Measurements from ENCODE around the gene IRS2.
"Not testable (repeated sequence)": the region's sequence is repeated elsewhere in the genome, so short reads cannot be mapped to it uniquely, and the experiment has no call there.

The IRS2 gene, protein sequence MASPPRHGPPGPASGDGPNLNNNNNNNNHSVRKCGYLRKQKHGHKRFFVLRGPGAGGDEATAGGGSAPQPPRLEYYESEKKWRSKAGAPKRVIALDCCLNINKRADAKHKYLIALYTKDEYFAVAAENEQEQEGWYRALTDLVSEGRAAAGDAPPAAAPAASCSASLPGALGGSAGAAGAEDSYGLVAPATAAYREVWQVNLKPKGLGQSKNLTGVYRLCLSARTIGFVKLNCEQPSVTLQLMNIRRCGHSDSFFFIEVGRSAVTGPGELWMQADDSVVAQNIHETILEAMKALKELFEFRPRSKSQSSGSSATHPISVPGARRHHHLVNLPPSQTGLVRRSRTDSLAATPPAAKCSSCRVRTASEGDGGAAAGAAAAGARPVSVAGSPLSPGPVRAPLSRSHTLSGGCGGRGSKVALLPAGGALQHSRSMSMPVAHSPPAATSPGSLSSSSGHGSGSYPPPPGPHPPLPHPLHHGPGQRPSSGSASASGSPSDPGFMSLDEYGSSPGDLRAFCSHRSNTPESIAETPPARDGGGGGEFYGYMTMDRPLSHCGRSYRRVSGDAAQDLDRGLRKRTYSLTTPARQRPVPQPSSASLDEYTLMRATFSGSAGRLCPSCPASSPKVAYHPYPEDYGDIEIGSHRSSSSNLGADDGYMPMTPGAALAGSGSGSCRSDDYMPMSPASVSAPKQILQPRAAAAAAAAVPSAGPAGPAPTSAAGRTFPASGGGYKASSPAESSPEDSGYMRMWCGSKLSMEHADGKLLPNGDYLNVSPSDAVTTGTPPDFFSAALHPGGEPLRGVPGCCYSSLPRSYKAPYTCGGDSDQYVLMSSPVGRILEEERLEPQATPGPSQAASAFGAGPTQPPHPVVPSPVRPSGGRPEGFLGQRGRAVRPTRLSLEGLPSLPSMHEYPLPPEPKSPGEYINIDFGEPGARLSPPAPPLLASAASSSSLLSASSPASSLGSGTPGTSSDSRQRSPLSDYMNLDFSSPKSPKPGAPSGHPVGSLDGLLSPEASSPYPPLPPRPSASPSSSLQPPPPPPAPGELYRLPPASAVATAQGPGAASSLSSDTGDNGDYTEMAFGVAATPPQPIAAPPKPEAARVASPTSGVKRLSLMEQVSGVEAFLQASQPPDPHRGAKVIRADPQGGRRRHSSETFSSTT (N-terminal part only)

DNA sequence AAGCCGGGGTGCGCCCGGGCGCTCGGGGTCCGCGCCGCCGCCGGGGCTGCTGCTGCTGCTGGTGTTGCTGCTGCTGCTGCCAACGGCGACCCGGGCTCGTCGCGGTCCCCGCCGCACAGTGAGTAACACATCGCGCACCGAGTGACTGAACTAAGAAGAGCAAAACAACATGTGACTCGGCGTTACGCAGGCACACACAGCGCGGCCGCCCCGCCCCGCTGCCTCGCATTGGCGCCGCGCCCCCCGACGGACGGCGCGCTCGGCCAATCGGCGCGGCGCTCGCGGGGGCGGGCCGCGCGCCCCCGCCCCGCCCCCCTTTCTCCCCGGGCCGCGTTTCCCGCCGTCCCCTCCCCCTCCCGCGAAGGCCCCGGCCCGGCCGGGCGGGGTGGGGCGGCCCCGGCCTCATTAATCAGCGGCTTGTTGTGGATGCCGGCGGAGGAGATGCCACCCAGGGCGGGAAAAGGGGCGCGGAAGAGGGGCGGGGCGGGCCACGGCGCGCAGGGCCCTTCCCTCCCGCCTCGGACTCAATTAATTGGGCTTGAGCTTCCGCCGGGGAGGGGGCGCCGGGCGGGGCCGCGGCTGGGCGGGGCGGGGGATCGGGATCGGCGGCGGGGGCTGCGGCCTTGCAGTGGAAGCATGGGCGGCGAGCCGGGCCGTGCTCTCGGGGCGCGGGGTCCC is at the start of gene IRS2:
Gene IRS2, minus strand, starts transcription at position 127 of the 678 bp plus-strand sequence. CDS start 530 bp downstream, outside the sequence.
- peak; percentile 90 to 96 for DNase-seq

DNA sequence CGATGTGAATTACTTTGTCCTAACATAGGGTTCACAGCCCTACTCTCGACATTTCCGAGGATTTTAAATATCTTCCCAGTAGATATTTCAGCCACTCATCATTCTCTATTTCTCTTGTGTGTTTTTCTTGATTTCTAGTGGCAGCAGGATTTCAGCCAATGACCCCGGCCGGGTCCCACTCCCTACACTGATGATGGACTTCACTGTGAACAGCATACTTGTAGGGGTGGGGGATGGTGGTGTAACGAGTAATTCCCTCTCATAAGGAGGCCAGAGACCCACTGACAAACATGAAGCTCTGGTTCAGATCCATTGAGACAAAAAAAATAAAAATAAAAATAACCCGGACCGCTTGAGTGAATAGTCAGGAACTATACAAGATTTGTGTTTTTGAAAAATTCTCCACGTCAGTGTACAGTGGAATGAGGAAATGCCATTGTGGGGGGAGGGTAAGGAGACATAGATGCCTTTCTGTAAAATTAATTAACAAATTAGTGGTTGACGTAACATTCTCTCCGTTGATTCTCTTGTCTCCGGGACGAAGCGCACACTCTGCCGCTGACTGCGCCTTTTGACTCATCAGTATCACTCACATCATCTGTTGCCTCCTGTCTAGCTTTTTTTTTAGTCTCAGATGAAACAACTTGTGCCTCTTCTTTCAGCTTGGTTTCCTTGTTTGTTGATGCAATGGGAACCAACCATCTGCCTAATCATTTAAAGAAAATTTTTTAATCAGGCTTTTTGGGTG is 48.8 kb upstream of the IRS2 start:
- peak; percentile 34 to 65 for DNase-seq

DNA sequence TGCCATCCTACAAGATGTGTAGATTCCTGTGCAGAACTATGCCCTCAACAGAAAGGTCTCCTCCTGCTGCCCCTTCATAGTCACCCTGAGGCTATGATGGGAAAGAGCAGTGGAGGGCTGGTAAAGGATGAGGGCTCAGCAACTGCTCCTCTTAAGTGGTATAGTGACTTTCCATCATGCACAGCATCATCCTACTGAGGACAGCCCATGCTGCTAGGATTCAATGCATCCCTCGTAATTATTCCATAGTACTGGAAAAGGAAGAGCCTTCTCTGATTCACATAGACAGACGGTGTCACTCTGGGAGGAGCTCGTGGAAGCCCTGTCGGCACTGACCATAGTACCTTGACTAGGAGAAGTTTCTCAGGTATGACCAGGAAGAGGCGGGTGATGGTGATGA is 47.6 kb upstream of the IRS2 start:
- no peak for DNase-seq

DNA sequence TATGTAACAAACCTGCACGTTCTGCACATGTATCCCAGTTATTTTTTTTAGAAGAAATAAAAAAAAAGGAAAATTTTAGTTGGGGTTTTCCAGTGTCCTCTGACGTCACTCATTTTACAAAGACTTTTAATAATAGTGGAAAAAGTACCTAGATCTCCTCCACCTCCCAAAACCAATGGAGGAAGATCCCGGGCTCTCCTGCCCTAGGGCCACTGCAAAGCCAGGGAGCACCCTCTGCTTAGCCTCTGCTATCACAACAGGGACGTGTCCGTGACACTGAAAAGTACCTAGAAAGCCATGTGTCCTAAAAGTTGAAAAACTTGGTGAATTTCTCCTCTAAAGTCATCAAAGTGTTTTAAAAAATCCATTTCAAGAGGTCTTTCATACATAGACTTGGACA is 46.7 kb upstream of the IRS2 start:
- DNase-seq, result no peak

DNA sequence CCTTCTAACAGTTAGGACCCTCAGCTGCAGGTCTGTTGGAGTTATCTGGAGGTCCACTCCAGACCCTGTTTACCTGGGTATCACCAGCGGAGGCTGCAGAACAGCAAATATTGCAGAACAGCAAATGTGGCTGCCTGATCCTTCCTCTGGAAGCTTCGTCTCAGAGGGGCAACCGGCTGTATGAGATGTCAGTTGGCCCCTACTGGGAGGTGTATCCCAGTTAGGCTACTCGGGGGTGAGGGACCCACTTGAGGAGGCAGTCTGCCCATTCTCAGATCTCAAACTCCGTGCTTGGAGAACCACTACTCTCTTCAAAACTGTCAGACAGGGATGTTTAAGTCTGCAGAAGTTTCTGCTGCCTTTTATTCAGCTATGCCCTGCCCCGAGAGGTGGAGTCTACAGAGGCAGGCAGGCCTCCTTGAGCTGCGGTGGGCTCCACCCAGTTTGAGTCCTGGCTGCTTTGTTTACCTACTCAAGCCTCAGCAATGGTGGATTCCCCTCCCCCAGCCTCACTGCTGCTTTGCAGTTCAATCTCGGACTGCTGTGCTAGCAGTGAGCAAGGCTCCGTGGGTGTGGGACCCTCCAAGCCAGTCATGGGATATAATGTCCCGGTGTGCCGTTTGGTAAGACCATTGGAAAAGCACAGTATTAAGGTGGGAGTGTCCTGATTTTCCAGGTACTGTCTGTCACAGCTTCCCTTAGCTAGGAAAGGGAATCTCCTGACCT is 42.4 kb upstream of the IRS2 start:
- not testable (repeated sequence) for DNase-seq

DNA sequence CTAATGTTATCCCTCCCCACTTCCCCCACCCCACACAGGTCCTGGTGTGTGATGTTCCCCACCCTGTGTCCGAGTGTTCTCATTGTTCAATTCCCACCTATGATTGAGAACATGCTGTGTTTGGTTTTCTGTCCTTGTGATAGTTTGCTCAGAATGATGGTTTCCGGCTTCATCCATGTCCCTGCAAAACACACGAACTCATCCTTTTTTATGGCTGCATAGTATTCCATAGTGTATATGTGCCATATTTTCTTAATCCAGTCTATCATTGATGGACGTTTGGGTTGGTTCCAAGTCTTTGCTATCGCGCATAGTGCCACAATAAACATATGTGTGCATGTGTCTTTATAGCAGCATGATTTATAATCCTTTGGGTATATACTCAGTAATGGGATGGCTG is 36.8 kb upstream of the IRS2 start:
- DNase-seq, result not testable (repeated sequence)

DNA sequence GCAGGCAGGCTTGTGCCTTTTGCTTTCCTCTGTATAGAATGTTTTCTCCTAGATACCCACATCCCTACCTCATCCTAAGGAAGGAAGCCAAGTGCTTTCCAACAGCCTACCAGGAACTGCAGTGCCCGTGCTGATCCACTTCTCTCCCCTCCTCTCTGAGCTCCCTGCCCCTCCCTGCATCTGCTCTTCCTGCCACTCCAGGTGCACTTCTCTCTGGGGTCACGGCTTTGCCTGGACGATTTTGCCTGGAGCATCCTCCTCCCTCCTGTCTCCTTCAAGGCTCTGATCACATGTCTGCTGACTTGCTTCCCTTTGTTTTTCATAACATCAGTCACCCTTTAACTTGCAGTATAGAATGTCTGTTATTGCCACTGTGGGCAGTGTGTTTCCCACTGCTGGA is 34.7 kb upstream of the IRS2 start:
- DNase-seq, result peak in 1 of 2 experiments; percentile 24

DNA sequence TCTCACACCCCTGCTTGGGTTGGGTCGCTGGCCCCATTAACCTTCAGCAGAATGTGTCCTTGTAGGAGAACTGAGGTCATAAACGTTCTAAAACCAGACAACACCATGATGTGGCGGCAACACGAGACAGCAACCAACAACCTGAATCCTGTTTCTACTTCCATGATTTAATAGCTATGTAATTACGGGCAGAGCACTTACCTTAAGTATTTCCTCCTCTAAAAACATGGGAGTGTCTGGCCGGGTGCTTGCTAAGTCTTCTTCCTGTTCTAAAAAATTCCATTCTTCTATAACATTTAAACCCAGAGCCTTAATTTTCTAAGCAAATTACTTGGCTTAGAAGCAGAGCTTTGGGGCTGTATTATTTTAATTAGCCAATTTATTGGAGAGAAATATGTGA is 33.5 kb upstream of the IRS2 start:
- DNase-seq, result no peak

DNA sequence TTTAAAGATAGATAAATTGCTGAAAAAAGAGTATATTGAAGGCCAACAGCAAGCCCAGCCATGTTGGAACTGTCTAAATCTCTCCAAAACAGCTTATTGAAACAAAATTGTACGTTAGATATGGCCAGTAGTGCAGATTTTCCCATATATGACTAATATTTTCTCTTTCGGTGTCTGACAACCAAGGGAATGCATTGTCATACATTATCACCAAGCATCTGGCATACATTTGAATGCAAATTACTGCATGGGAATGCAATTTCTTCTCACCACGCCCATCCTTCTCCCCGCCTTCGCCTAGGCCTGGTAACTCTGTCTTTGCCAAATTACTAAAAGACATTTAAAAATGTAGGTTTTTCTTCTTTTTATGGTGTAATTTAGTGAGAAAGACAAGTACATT is 32.5 kb upstream of the IRS2 start:
- DNase-seq, result no peak

DNA sequence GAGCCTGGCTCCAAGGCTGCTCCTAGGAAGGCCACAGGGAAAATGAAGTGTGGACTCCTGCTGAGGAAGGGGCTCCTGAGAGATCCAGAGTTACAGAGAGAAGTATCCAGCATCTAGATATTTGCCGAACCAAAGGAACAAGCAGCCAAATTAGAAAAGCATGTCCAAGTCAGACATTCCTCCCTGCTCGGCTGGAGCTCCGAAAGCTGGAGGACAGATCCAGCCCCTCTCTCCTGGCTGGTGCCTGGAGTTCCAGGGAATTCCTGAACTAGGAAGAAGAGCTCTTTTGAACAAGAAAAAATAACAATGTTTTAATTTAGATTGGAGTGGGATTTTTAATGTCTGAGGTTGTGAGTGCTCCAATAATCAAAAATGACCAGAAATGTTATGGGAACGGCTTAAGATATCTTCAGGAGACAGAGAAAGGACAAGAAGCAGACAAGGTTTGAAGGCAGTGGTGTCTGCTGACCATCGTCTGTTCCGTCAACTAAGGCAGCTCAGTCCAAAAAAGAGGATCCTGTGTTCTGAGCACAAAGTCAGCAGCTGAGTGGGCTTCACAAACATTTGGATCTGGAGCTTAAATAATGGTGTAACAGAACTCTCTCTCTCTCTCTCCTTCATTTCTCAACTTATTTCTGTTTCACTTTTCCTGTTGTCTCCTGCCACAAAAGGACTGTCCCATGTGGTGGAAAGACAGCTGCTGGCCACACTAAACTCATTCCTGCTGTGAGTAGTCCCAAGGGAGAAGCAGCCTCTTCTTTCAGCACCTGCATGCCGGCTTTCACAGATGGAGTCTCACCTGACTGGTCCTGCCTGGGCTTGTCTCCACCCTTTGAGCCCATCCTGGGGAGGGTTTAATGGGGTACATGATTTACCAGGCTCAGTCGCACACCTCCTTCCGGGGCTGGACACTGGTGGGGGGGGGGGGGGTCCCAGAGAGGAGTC is 31.5 kb upstream of the IRS2 start:
- peak in 1 of 2 experiments; percentile 53 for DNase-seq

DNA sequence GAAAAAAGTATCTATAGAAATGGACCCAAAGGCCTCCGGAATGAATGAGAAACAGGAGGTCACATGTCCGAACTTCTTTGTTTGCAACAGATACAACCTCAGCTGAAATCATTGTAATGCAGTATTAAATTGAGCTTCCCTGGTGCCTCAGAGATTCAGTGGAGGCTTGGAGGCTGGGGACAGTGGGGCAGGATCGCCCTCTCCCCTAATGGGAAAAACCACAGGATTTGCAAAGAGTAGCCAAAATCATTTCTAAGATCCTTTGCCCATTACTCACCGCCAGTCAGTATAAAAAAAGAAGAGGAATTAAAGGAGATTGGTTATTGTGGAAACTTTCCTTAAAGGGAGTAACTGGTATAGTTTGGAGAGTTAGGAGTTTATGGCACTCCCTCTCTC is 30.4 kb upstream of the IRS2 start:
- DNase-seq, result no peak

DNA sequence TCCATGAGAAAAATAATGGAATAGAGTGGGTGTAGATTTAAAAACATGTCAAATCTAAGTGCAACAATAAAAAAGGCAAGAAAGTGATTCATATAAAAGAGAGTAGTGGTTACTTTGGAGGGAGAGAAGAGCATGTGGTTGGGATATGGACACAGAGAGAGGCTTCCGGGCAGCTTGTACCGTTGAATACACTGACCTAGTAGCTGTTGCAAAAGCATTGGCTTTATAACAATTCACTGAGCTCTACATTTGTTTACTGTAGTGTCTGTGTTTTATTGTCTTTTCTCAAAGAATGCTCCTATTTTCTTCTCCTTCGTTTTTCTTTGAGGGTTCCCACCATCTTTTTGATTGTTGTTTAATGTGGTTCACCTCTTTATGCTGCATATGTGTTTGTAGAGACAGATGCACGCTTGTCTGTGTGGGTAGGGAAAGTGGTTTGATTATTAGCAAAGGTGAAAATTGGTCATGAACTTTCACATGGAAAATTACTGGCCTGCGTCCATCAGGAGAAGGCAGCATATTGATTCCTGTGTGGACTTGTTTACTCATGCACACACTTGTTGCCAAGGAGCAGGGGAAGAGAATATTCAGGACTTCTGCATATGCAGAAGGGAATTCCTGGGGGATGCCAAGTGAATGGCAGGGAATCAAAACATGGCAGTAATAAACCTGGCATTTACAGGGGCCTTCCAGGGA is 29.9 kb upstream of the IRS2 start:
- DNase-seq, result no peak

DNA sequence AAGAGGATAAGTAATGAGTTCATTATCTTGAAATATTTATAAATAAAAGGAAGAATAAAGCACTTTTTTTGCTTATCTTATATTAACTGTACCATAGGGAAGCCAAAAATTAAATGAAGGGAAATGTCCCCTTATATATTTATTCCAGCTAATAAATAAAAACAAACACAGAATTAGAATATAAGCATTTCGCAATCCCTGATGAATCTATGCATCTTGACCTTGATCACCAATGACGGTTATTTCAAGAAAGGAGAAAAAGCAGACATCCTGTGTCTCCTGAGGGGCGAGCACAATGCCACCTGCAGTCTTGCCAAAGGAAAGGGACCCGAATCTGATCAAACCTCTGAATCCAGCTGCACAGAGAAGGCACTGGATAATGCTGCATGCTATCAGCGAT is 29.3 kb upstream of the IRS2 start:
- no peak for DNase-seq

DNA sequence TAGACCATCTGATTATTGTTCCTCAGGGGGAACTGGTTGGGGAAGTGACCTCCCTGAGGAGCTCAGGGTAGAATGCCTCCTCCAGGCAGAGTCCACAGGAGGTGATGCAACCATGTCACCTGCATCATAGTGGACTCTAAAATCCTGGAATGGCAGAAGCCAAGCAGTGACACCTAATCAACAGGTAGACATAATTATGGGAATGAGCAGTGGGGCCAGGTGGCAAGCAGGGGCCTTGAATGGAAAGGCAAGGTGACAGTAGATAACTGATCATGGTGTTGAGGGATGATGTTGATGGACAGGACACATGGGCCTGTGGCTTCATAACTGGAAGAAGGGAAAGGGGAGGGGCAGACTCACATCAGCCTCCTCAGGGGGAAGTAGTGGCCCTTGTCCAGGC is 27.3 kb upstream of the IRS2 start:
- no peak for DNase-seq

DNA sequence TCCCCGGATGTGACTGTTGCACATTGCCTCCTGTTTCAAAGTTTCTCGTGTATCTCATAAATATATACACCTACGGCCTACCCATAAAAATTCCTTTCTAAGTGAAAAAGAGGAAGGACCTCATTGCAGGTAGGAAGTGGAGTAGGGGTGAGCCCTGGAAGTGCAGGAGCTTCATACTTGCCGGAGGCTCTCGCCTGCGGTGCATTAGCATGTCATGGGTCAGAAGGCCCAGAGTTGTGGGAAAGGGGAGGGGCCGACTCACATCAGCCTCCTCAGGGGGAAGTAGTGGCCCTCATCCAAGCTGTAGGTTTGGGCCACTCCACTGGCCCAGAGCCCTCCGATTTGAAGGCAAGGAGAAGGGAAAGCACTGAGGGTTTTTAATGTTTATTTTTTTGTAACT is 26.0 kb upstream of the IRS2 start:
- no peak for DNase-seq

DNA sequence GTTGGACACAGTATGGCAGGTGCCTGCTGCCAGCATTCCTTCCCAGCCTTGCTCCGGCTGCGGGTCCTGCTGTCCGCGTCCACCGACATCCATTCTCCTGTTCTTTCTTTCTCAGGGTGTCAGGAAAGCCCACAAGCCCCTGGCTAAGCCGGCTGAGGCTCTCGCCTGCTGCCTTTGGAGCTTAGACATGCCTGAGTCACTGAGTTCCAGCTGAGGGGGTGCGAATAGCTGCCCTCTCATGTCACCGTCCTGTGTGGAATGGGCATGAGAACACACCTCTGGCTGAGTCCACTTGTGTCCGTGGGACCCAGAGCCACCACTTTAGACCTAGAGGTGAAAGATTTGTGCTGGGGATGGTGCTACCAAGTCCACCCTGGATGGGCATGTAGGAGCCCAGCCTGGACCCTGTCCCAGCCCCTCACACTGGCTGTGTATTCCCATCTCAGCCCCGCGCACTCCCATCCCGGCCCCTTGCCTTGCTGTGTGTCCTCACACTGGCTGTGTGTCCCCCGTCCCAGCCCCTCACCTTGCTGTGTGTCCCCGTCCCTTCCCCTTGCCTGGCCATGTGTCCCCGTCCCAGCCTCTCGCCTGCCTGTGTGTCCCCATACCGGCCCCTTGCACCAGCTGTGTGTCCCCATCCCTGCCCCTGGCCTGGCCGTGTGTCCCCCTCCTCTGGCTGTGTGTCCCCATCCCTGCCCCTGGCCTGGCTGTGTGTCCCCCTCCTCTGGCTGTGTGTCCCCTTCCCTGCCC is 24.6 kb upstream of the IRS2 start:
- DNase-seq, result no peak

DNA sequence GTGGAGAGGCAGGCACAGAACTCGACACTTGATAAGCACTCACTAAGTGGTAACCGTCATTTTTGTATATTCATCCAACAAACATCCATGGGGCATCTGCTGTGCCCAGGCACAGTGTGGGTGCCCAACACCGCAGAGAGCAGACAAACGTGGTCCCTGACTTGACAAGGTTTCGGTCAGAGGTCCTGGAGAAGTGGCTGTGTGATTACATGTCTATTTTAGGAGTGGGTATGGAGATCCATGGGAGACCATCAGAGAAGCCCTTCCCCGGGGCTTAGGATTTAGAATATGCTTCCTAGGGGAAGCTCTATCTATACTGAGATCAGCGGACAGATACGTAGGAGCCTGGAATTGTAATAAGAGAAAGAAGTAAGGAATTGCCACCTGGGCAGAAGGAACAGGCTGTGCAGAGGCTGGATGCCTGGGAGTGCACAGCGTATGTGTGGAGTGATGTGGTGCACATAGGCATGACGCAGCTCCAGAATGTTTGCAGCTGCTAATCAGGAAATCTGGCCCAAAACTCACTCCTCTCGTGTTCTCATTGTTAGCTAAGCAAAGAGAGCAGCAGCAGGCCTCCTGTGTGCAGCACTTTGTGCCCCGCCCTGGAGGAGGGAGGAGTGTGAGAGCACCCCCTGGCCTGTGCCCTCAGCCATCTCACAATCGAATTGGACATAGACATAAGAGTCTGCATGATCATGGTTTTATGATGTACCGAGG is 23.0 kb upstream of the IRS2 start:
- DNase-seq, result no peak

DNA sequence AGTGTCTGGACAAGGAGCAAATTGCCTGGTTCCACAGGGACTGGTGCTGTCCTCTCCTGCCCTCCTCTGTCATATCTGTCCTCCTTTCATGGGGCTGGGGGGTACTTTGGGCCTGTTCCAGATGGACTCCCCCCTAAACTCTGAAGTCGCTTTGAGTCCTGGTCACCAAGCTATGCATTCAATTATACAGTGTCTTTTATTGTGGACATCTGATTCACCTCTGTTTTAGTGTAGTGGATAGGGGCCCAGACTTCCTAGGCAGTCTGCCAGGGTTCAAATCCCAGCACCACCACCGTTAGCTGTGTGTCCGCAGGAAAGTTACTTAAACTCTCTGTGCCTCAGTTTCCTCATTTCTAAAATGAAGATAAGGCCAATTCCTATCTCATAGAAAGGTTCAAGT is 21.0 kb upstream of the IRS2 start:
- no peak for DNase-seq
